HepG2 (cell line): Measurements from ENCODE around the gene THAP3. TPM values are rescaled to one million over a fixed set of nuclear protein-coding genes. Genes with fewer than 3 reads are reported as not detected.

Experiments
- ATAC-seq: fragments of 200-7000 bp; cut with Tn5 transposase; 3 replicates; pipeline ENCODE4 v1.9.1; 2020; ENCODE audit warnings: mild to moderate bottlenecking, moderate library complexity
- BruUV-seq: library from RNA; stranded (reverse); fragments of 400-500 nt; replicated peaks from 2 replicates; lab custom pipeline; 2021; lab: Mats Ljungman, UMichigan
- CTCF ChIA-PET: fragments of 300-600 bp; formaldehyde crosslinking; extraction: SDS; loops from one replicate; lab custom pipeline; 2021; ENCODE audit warnings: low total read pairs, inconsistent platforms, low intra/inter-chr PET ratio; lab: Yijun Ruan, JAX
- POLR2A ChIA-PET: fragments of 350-600 bp; sonication (Branson Sonifier 250); formaldehyde crosslinking; loops from one replicate; lab custom pipeline; 2020; ENCODE audit warnings: antibody characterized with exemption, inconsistent platforms; lab: Yijun Ruan, JAX
- DNase-seq: peaks from one replicate; pipeline ENCODE4 v3.0.0-alpha.2; 2015; ENCODE audit warnings: low spot score
- FAIRE-seq: peaks from 3 replicates; lab custom pipeline; 2011; peaks lifted over from hg19 to GRCh38; lab: Jason Lieb, UNC
- H2AFZ ChIP-seq: one replicate; pipeline ENCODE4 v1.6.1; 2011; ENCODE audit warnings: low read length, inconsistent platforms
- H3K27ac ChIP-seq: fragments of 300-600 bp; 3 replicates; pipeline ENCODE4 v1.8.0; 2011; ENCODE audit warnings: mixed run types, mild to moderate bottlenecking, mixed read lengths, low read length, inconsistent platforms; ENCODE audit not compliant: insufficient read depth; ENCODE audit errors: extremely low read length
- H3K27me3 ChIP-seq, 2 experiments: fragments of 200-600 bp in 1 of 2; 2 replicates in 1 of 2; 3 replicates in 1 of 2; pipeline versions ENCODE4 v1.6.0 to v1.8.0; 2011; ENCODE audit warnings: low read length in 2 of 2, mild to moderate bottlenecking in 2 of 2, moderate library complexity in 2 of 2, inconsistent platforms in 1 of 2; ENCODE audit not compliant: insufficient read depth in 2 of 2, control insufficient read depth in 1 of 2
- H3K36me3 ChIP-seq, 2 experiments: fragments of 200-600 bp in 1 of 2; replicated peaks in 1 of 2; 2 replicates in 1 of 2; 3 replicates in 1 of 2; pipeline versions ENCODE4 v1.5.1 to v1.8.0; 2011; ENCODE audit warnings: low read length in 2 of 2, inconsistent platforms in 1 of 2; ENCODE audit not compliant: insufficient read depth in 2 of 2, control insufficient read depth in 1 of 2
- H3K4me1 ChIP-seq: 2 replicates; pipeline ENCODE4 v1.5.1; 2012; ENCODE audit warnings: low read length, inconsistent platforms; ENCODE audit not compliant: insufficient read depth
- H3K4me2 ChIP-seq: 2 replicates; pipeline ENCODE4 v1.6.0; 2011; ENCODE audit warnings: low read depth, low read length, inconsistent platforms
- H3K4me3 ChIP-seq, 3 experiments: fragments of 200-600 bp in 1 of 3; sonication (generic), shearing (Covaris generic) in 1 of 3; replicated peaks in 1 of 3; 2 replicates each; pipeline ENCODE4 v1.5.1; 2011 to 2016; ENCODE audit warnings: low read length in 3 of 3, inconsistent platforms in 2 of 3, low read depth in 2 of 3, mild to moderate bottlenecking in 2 of 3, control low read depth in 1 of 3, mixed read lengths in 1 of 3; ENCODE audit not compliant: insufficient read depth in 1 of 3
- H3K79me2 ChIP-seq: one replicate; pipeline ENCODE4 v1.6.1; 2011; ENCODE audit warnings: low read length, inconsistent platforms; ENCODE audit not compliant: insufficient read depth
- H3K9ac ChIP-seq: 2 replicates; pipeline ENCODE4 v1.6.0; 2011; ENCODE audit warnings: mild to moderate bottlenecking, low read depth, low read length, inconsistent platforms; ENCODE audit not compliant: insufficient read depth
- H3K9me3 ChIP-seq: 2 replicates; pipeline ENCODE4 v1.5.1; 2012; ENCODE audit warnings: mild to moderate bottlenecking, low read length
- H4K20me1 ChIP-seq: 2 replicates; pipeline ENCODE4 v1.6.0; 2011; ENCODE audit warnings: inconsistent platforms, mild to moderate bottlenecking, low read length, moderate library complexity; ENCODE audit not compliant: insufficient read depth
- ARID2 ChIP-seq: sonication (generic); formaldehyde crosslinking; IDR thresholded peaks from 2 replicates; pipeline ENCODE4 v1.8.1; 2022; ENCODE audit warnings: mild to moderate bottlenecking, missing genetic modification reagents, borderline replicate concordance
- HNRNPK ChIP-seq: fragments of 200-400 bp; formaldehyde crosslinking; IDR thresholded peaks from 2 replicates; pipeline ENCODE4 v1.6.1; 2018; ENCODE audit warnings: low read length, low read depth, moderate library complexity, mild to moderate bottlenecking; ENCODE audit not compliant: poor library complexity, severe bottlenecking
- HOXA5 ChIP-seq: sonication (generic); formaldehyde crosslinking; IDR thresholded peaks from 2 replicates; pipeline ENCODE4 v1.4.0; 2020; ENCODE audit warnings: missing genetic modification reagents
- NONO ChIP-seq, 2 experiments: fragments of 450-650 bp in 1 of 2; sonication (generic) in 1 of 2; formaldehyde crosslinking in 1 of 2; IDR thresholded peaks in 1 of 2; conservative IDR thresholded peaks in 1 of 2; 2 replicates each; pipeline versions ENCODE4 v1.6.1 to v1.8.0; 2017 to 2022; ENCODE audit warnings: mild to moderate bottlenecking in 1 of 2, missing genetic modification reagents in 1 of 2, moderate library complexity in 1 of 2
- NR2F2 ChIP-seq: IDR thresholded peaks from 2 replicates; pipeline ENCODE4 v1.6.1; 2012; ENCODE audit warnings: low read depth, inconsistent platforms, borderline replicate concordance
- NRL ChIP-seq: sonication (generic); formaldehyde crosslinking; IDR thresholded peaks from 2 replicates; pipeline ENCODE4 v1.5.0; 2020; ENCODE audit warnings: missing genetic modification reagents, mild to moderate bottlenecking, moderate library complexity, borderline replicate concordance
- ONECUT2 ChIP-seq: sonication (generic); formaldehyde crosslinking; IDR thresholded peaks from 2 replicates; pipeline ENCODE4 v1.4.0; 2020; ENCODE audit warnings: missing genetic modification reagents
- PITX1 ChIP-seq: sonication (generic); formaldehyde crosslinking; IDR thresholded peaks from 2 replicates; pipeline ENCODE4 v1.5.1; 2020; ENCODE audit warnings: mild to moderate bottlenecking, missing genetic modification reagents
- SMAD3 ChIP-seq: sonication (generic); formaldehyde crosslinking; IDR thresholded peaks from 2 replicates; pipeline ENCODE4 v1.4.0; 2020; ENCODE audit warnings: missing genetic modification reagents
- TOPORS ChIP-seq: sonication (generic); formaldehyde crosslinking; IDR thresholded peaks from 2 replicates; pipeline ENCODE4 v1.8.0; 2023; ENCODE audit warnings: mild to moderate bottlenecking, missing genetic modification reagents
- ZFAT ChIP-seq: sonication (generic); formaldehyde crosslinking; conservative IDR thresholded peaks from 2 replicates; pipeline ENCODE4 v1.8.1; 2023; ENCODE audit warnings: missing genetic modification reagents, inconsistent platforms
- ZNF263 ChIP-seq: sonication (generic); formaldehyde crosslinking; IDR thresholded peaks from 2 replicates; pipeline ENCODE4 v1.4.0; 2020; ENCODE audit warnings: missing genetic modification reagents
- ZNF546 ChIP-seq: sonication (generic); formaldehyde crosslinking; conservative IDR thresholded peaks from 2 replicates; pipeline ENCODE4 v1.8.1; 2023; ENCODE audit warnings: mild to moderate bottlenecking, missing genetic modification reagents
- ZNF879 ChIP-seq: sonication (generic); formaldehyde crosslinking; IDR thresholded peaks from 2 replicates; pipeline ENCODE4 v1.8.1; 2023; ENCODE audit warnings: missing genetic modification reagents
- WGBS: methylation state at CpG from one replicate; pipeline ENCODE4 v1.1.6; 2017; ENCODE audit warnings: low lambda C conversion rate; 5-methylcytosine and 5-hydroxymethylcytosine counted together
- in situ Hi-C: cut with HindIII; loops from 2 replicates; pipeline ENCODE4 v1.10.0; 2017; ENCODE audit warnings: low pct_unique_long_range_greater_than_20kb; ENCODE audit not compliant: extremely low pct_ligation_motif_present
- intact Hi-C: fragments of 100-400 bp; cut with micrococcal nuclease; formaldehyde crosslinking; loops from one replicate; pipeline ENCODE4 v1.10.0; 2022; ENCODE audit not compliant: unreplicated experiment
- polyA plus RNA-seq, 8 experiments: library from polyadenylated mRNA; depleted of rRNA in 3 of 8; stranded (reverse) in 7 of 8; unstranded in 1 of 8; fragments of >200 nt; fragmentation: Illumina TruSeq in 4 of 8; extraction: Trizol in 4 of 8; gene quantifications; 2 replicates each; pipeline versions ENCODE4 v1.2.1 to v1.2.3, GENCODE V29; 2011 to 2016; ENCODE audit warnings: low read depth in 4 of 8, missing spikeins in 1 of 8, mixed read lengths in 1 of 8; ENCODE audit not compliant: insufficient read depth in 1 of 8
- total RNA-seq, 5 experiments: library from RNA; depleted of rRNA; stranded (reverse); fragments of >200 nt; fragmentation: Illumina TruSeq; extraction: Trizol; gene quantifications; 2 replicates each; pipeline ENCODE4 v1.2.3, GENCODE V29; 2016; ENCODE audit warnings: low read depth in 1 of 5
- TF ChIP-seq, protein P1 (sequence below): sonication (generic); formaldehyde crosslinking; IDR thresholded peaks from 2 replicates; pipeline ENCODE4 v1.4.0; 2020; ENCODE audit warnings: low read depth, mild to moderate bottlenecking, missing genetic modification reagents
- TF ChIP-seq, protein P2 (sequence below): sonication (generic); formaldehyde crosslinking; conservative IDR thresholded peaks from 2 replicates; pipeline ENCODE4 v1.8.0; 2022; ENCODE audit warnings: low read depth, missing genetic modification reagents
- TF ChIP-seq, protein P3 (sequence below): sonication (generic); formaldehyde crosslinking; IDR thresholded peaks from 2 replicates; pipeline ENCODE4 v1.5.0; 2020; ENCODE audit warnings: missing genetic modification reagents

The THAP3 gene
- total and polyA plus RNA-seq, 2 of the 13 experiments (the other 11 are each of a cell fraction or from before 2014, with no cell fraction given) = 10.3 to 14.9 TPM

DNA sequence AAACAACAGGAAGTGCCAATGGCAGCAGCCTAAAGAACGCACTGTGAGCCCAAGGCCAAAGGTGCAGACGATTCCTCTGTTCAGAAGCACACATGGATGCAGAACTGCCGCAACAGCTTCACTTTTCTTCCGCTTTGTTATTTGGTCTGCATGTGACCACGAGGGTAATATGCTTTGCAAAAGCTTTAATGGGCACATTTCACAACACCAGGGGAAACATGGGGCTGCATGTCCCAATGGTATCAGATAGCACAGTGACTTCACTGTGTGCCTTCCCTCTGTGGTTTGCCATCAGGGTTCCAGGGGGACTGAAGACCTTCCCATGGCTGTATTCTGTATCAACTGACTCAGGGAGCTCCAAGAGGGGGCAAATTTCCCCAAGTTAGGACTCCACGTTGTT, 28.3 kb downstream of the THAP3 start:
- 93% methylated on average over 6 of the region's 6 CpGs for WGBS
- Histone ChIP-seq H3K4me2 (no peak overlapping the region), H3K79me2 (no peaks in the 10 kb centered on the region), H3K36me3 (peaks cover 12 to 44% of the 10 kb centered on the region in 2 experiments), H3K4me3 (no peak overlapping the region), H3K4me1 (no peaks in the 10 kb centered on the region), H3K27ac (no peak overlapping the region)
- ChIA-PET CTCF (no interaction called here), POLR2A (no interaction called here)
- intact Hi-C loops = no loop called here
- BruUV-seq = no TSS peak
- TF ChIP-seq, protein P1, sequence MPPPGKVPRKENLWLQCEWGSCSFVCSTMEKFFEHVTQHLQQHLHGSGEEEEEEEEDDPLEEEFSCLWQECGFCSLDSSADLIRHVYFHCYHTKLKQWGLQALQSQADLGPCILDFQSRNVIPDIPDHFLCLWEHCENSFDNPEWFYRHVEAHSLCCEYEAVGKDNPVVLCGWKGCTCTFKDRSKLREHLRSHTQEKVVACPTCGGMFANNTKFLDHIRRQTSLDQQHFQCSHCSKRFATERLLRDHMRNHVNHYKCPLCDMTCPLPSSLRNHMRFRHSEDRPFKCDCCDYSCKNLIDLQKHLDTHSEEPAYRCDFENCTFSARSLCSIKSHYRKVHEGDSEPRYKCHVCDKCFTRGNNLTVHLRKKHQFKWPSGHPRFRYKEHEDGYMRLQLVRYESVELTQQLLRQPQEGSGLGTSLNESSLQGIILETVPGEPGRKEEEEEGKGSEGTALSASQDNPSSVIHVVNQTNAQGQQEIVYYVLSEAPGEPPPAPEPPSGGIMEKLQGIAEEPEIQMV (CRISPR knock-in tag) = no peak
- TF ChIP-seq ZNF546 (no peak), SMAD3 (no peak), ARID2 (CRISPR knock-in tag) (no peak), ZNF879 (CRISPR knock-in tag) (no peak), NR2F2 (no peak), TOPORS (CRISPR knock-in tag) (no peak), PITX1 (CRISPR knock-in tag) (no peak), ZFAT (no peak), HNRNPK (no peak), HOXA5 (CRISPR knock-in tag) (no peak), ONECUT2 (CRISPR knock-in tag) (no peak), ZNF263 (CRISPR knock-in tag) (no peak), NONO (IDR thresholded peaks at IDR 0.05) (no peak), NONO (CRISPR knock-in tag; conservative IDR thresholded peaks at IDR 0.05) (no peak), NRL (CRISPR knock-in tag) (no peak)
- TF ChIP-seq, protein P2, sequence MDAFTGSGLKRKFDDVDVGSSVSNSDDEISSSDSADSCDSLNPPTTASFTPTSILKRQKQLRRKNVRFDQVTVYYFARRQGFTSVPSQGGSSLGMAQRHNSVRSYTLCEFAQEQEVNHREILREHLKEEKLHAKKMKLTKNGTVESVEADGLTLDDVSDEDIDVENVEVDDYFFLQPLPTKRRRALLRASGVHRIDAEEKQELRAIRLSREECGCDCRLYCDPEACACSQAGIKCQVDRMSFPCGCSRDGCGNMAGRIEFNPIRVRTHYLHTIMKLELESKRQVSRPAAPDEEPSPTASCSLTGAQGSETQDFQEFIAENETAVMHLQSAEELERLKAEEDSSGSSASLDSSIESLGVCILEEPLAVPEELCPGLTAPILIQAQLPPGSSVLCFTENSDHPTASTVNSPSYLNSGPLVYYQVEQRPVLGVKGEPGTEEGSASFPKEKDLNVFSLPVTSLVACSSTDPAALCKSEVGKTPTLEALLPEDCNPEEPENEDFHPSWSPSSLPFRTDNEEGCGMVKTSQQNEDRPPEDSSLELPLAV (CRISPR knock-in tag) = no peak
- TF ChIP-seq, protein P3, sequence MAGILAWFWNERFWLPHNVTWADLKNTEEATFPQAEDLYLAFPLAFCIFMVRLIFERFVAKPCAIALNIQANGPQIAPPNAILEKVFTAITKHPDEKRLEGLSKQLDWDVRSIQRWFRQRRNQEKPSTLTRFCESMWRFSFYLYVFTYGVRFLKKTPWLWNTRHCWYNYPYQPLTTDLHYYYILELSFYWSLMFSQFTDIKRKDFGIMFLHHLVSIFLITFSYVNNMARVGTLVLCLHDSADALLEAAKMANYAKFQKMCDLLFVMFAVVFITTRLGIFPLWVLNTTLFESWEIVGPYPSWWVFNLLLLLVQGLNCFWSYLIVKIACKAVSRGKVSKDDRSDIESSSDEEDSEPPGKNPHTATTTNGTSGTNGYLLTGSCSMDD (CRISPR knock-in tag) = no peak
- TF ChIP-seq, all 625 proteins: peak for 0
- H3K9ac ChIP-seq = no peak overlapping the region
- H3K27me3 ChIP-seq = no peaks in the 10 kb centered on the region; a peak in 1 of 5 replicates
- in situ Hi-C loops = no loop called here
- ATAC-seq (no peak), FAIRE-seq (no peak), DNase-seq (no peak)
- H2AFZ ChIP-seq = no peak overlapping the region
- H3K9me3 ChIP-seq = no peaks in the 10 kb centered on the region
- no peaks in the 10 kb centered on the region for H4K20me1 ChIP-seq
